Loucy (cell line): ENCODE measurements around the gene PDE8B.

Experiments
- EZH2phosphoT487 ChIP-seq: fragments of 200-600 bp; IDR thresholded peaks from 2 replicates; pipeline ENCODE4 v1.6.1; 2018; ENCODE audit warnings: antibody characterized with exemption, mild to moderate bottlenecking, moderate library complexity, borderline replicate concordance
- TF ChIP-seq, protein P1 (sequence below): fragments of 200-600 bp; sonication (generic); conservative IDR thresholded peaks from 2 replicates; pipeline ENCODE4 v1.5.1; 2014; ENCODE audit warnings: mild to moderate bottlenecking, antibody characterized with exemption, low read length

DNA sequence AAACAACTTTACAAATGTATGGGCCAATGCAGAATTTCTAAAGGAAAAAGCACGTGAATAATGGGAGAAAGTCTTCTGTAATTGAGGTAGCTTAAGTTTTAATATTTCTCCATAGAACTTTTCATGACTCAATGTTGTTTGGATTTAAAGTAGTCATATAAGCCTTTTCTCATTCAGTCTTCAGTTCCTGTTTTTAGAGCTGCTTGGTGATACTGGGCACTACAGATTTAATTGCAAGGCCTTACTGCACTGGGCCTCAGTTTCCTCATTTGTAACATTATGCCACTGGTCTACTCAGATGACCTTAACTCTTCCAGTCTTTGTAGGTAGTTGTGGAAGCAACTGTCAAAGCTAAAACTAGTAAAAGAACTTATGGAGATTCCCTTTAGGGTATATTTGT is 221.2 kb downstream of the PDE8B start:
- TF ChIP-seq, protein P1, sequence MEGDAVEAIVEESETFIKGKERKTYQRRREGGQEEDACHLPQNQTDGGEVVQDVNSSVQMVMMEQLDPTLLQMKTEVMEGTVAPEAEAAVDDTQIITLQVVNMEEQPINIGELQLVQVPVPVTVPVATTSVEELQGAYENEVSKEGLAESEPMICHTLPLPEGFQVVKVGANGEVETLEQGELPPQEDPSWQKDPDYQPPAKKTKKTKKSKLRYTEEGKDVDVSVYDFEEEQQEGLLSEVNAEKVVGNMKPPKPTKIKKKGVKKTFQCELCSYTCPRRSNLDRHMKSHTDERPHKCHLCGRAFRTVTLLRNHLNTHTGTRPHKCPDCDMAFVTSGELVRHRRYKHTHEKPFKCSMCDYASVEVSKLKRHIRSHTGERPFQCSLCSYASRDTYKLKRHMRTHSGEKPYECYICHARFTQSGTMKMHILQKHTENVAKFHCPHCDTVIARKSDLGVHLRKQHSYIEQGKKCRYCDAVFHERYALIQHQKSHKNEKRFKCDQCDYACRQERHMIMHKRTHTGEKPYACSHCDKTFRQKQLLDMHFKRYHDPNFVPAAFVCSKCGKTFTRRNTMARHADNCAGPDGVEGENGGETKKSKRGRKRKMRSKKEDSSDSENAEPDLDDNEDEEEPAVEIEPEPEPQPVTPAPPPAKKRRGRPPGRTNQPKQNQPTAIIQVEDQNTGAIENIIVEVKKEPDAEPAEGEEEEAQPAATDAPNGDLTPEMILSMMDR, result no peak
- no peak for TF ChIP-seq EZH2phosphoT487
